ENCODE results near the gene NAA50. TPM values are rescaled to one million over a fixed set of nuclear protein-coding genes. Genes with fewer than 3 reads are reported as not detected.

NAA50 gene
- total and polyA plus RNA-seq, 2 of the 13 experiments (the other 11 are each of a cell fraction or from before 2014, with no cell fraction given) = 30.2 to 233 TPM

GRCh38 chr3:113791381-113791780, 45.3 kb upstream of the NAA50 start:
- in situ Hi-C loops (cut with HindIII; ENCODE audit: extremely low pct_ligation_motif_present, low pct_unique_long_range_greater_than_20kb) = no loop called here
- Histone ChIP-seq H3K4me1 (ENCODE audit: insufficient read depth, low read length) (peaks cover 4% of the 10 kb centered on the region; the same call in 1 of the 2 replicates), H2AFZ (ENCODE audit: low read length) (no peak overlapping the region), H3K27me3 (ENCODE audit: control insufficient read depth in 1 of 2, insufficient read depth in 2 of 2, low read length in 2 of 2) (no peaks in the 10 kb centered on the region), H4K20me1 (ENCODE audit: insufficient read depth, low read length) (no peaks in the 10 kb centered on the region), H3K4me3 (replicated peaks in 1 of 3; ENCODE audit: insufficient read depth in 1 of 3, low read depth in 2 of 3, low read length in 3 of 3) (no peak overlapping the region), H3K36me3 (replicated peaks in 1 of 2; ENCODE audit: control insufficient read depth in 1 of 2, insufficient read depth in 2 of 2, low read length in 2 of 2) (peaks cover 6 to 26% of the 10 kb centered on the region in 2 experiments; a peak in 4 of 5 replicates), H3K4me2 (ENCODE audit: low read depth, low read length) (no peak overlapping the region), H3K9me3 (ENCODE audit: low read length) (no peaks in the 10 kb centered on the region), H3K79me2 (ENCODE audit: insufficient read depth, low read length) (no peaks in the 10 kb centered on the region), H3K27ac (ENCODE audit: extremely low read length, insufficient read depth, low read length) (no peak overlapping the region), H3K9ac (ENCODE audit: insufficient read depth, low read depth, low read length) (no peak overlapping the region)
- intact Hi-C loops (cut with micrococcal nuclease; ENCODE audit: unreplicated experiment) = loop anchor here (5.0 kb wide), 1 partner anchor 44 kb away; the partner anchor contains the start of genes ATP6V1A and NAA50
- no peak for FAIRE-seq
- DNase-seq (ENCODE audit: low spot score) = no peak
- no peak for ATAC-seq
- ChIA-PET CTCF (ENCODE audit: low intra/inter-chr PET ratio, low total read pairs) (no interaction called here), POLR2A (no interaction called here)
- BruUV-seq (replicated peaks) = no TSS peak
- TF ChIP-seq MNT (IDR thresholded peaks at IDR 0.05) (no peak), ZSCAN9 (CRISPR knock-in tag; IDR thresholded peaks at IDR 0.05; ENCODE audit: borderline replicate concordance) (no peak), PAXIP1 (CRISPR knock-in tag; conservative IDR thresholded peaks at IDR 0.05) (no peak), MEIS2 (CRISPR knock-in tag; IDR thresholded peaks at IDR 0.05) (no peak), MEIS1 (CRISPR knock-in tag; IDR thresholded peaks at IDR 0.05; ENCODE audit: borderline replicate concordance) (no peak), DPF2 (CRISPR knock-in tag; IDR thresholded peaks at IDR 0.05; ENCODE audit: borderline replicate concordance, low read depth) (no peak), ZNF354B (CRISPR knock-in tag; IDR thresholded peaks at IDR 0.05) (no peak), NCOA5 (CRISPR knock-in tag; IDR thresholded peaks at IDR 0.05) (no peak), SCMH1 (CRISPR knock-in tag; IDR thresholded peaks at IDR 0.05; ENCODE audit: borderline replicate concordance) (no peak), PBX2 (CRISPR knock-in tag; IDR thresholded peaks at IDR 0.05) (no peak), TBX2 (CRISPR knock-in tag; IDR thresholded peaks at IDR 0.05; ENCODE audit: borderline replicate concordance) (no peak), ASH2L (IDR thresholded peaks at IDR 0.05; ENCODE audit: insufficient read length, low read depth, low read length) (no peak), IKZF5 (CRISPR knock-in tag; IDR thresholded peaks at IDR 0.05) (no peak), CENPX (CRISPR knock-in tag; IDR thresholded peaks at IDR 0.05) (no peak), LRRFIP1 (CRISPR knock-in tag; conservative IDR thresholded peaks at IDR 0.05) (no peak)

Measured in HepG2 (cell line).